HG03064 (cell line): ENCODE data around the gene PAQR5.
"Not testable (repeated sequence)": the region's sequence is repeated elsewhere in the genome, so short reads cannot be mapped to it uniquely, and the experiment has no call there.

Experiments used
- ATAC-seq: cut with Tn5 transposase; IDR thresholded peaks from one replicate; pipeline ENCODE4 v1.9.1; 2021; ENCODE audit warnings: low read depth; ENCODE audit not compliant: unreplicated experiment

The PAQR5 gene

GRCh38 chr15:69346112-69346511 is 47.4 kb downstream of the PAQR5 start:
- no peak for ATAC-seq

- ATAC-seq, result no peak
Observed at GRCh38 chr15:69351333-69351732, 52.6 kb downstream of the PAQR5 start.

- ATAC-seq, result no peak
Observed at GRCh38 chr15:69351884-69352283, 53.2 kb downstream of the PAQR5 start.

GRCh38 chr15:69357773-69358771 is 59.4 kb downstream of the PAQR5 start:
- no peak for ATAC-seq

GRCh38 chr15:69358850-69359249 is 60.1 kb downstream of the PAQR5 start:
- ATAC-seq, result no peak

GRCh38 chr15:69359722-69360121 is 61.0 kb downstream of the PAQR5 start:
- ATAC-seq, result no peak

GRCh38 chr15:69360642-69361041 is 61.9 kb downstream of the PAQR5 start:
- ATAC-seq, result no peak

GRCh38 chr15:69367236-69367635 is 68.5 kb downstream of the PAQR5 start:
- ATAC-seq, result no peak

GRCh38 chr15:69369631-69370030 is 70.9 kb downstream of the PAQR5 start:
- ATAC-seq, result no peak

- no peak for ATAC-seq
Observed at GRCh38 chr15:69373406-69373805, 74.7 kb downstream of the PAQR5 start.

- no peak for ATAC-seq
Observed at GRCh38 chr15:69375151-69375790, 76.6 kb downstream of the PAQR5 start.

GRCh38 chr15:69377216-69377970 is 78.7 kb downstream of the PAQR5 start:
- no peak for ATAC-seq

GRCh38 chr15:69380100-69380725 is 81.5 kb downstream of the PAQR5 start:
- ATAC-seq, result no peak

GRCh38 chr15:69380726-69381105 is 82.0 kb downstream of the PAQR5 start:
- no peak for ATAC-seq

- not testable (repeated sequence) for ATAC-seq
Observed at GRCh38 chr15:69382176-69382575, 83.5 kb downstream of the PAQR5 start.

- not testable (repeated sequence) for ATAC-seq
Observed at GRCh38 chr15:69384066-69384465, 85.4 kb downstream of the PAQR5 start.

GRCh38 chr15:69384626-69385598 is 86.2 kb downstream of the PAQR5 start:
- ATAC-seq, result no peak

- no peak for ATAC-seq
Observed at GRCh38 chr15:69385831-69386230, 87.1 kb downstream of the PAQR5 start.

- no peak for ATAC-seq
Observed at GRCh38 chr15:69386284-69386683, 87.6 kb downstream of the PAQR5 start.
